Measurements from ENCODE around the gene TRAK2. TPM values are rescaled to one million over a fixed set of nuclear protein-coding genes. Genes with fewer than 3 reads are reported as not detected.

Gene TRAK2
- polyA plus RNA-seq, 1 donor from 2014 or later, result 33.0 TPM

- Mint-ChIP-seq H3K4me3 (peak overlapping the region in 1 of 4 donors; percentile 3), H3K36me3 (no peaks in the 10 kb centered on the region), H3K9me3 (no peaks in the 10 kb centered on the region), H3K27ac (no peak overlapping the region), H3K27me3 (no peaks in the 10 kb centered on the region), H3K4me1 (peaks cover 11 to 27% (median 23%) of the 10 kb centered on the region in 3 donors)
Observed at GRCh38 chr2:201413552-201413951, 37.7 kb downstream of the TRAK2 start.

GRCh38 chr2:201413143-201413542, 38.1 kb downstream of the TRAK2 start:
- H3K27me3 Mint-ChIP-seq, result no peaks in the 10 kb centered on the region
- no peaks in the 10 kb centered on the region for H3K36me3 Mint-ChIP-seq
- H3K27ac Mint-ChIP-seq, result no peak overlapping the region
- peaks cover 11 to 25% (median 22%) of the 10 kb centered on the region in 3 donors for H3K4me1 Mint-ChIP-seq
- H3K9me3 Mint-ChIP-seq, result no peaks in the 10 kb centered on the region
- peak overlapping the region in 1 of 4 donors; percentile 3 for H3K4me3 Mint-ChIP-seq

GRCh38 chr2:201411421-201411820, 39.8 kb downstream of the TRAK2 start:
- Mint-ChIP-seq H3K4me1 (peaks cover 9 to 28% (median 22%) of the 10 kb centered on the region in 3 donors), H3K36me3 (no peaks in the 10 kb centered on the region), H3K4me3 (no peak overlapping the region), H3K27me3 (no peaks in the 10 kb centered on the region), H3K27ac (peak overlapping the region in 1 of 3 donors; percentile 35), H3K9me3 (no peaks in the 10 kb centered on the region)

GRCh38 chr2:201408931-201409330, 42.3 kb downstream of the TRAK2 start:
- H3K4me1 Mint-ChIP-seq, result peaks cover 15 to 31% (median 22%) of the 10 kb centered on the region in 3 donors
- no peaks in the 10 kb centered on the region for H3K36me3 Mint-ChIP-seq
- no peaks in the 10 kb centered on the region for H3K27me3 Mint-ChIP-seq
- no peaks in the 10 kb centered on the region for H3K9me3 Mint-ChIP-seq
- no peak overlapping the region for H3K4me3 Mint-ChIP-seq
- no peak overlapping the region for H3K27ac Mint-ChIP-seq

GRCh38 chr2:201407265-201407664, 44.0 kb downstream of the TRAK2 start:
- Mint-ChIP-seq H3K9me3 (no peaks in the 10 kb centered on the region), H3K4me3 (no peak overlapping the region), H3K36me3 (peaks cover 1% of the 10 kb centered on the region), H3K4me1 (peaks cover 12 to 25% (median 16%) of the 10 kb centered on the region in 3 donors), H3K27me3 (no peaks in the 10 kb centered on the region), H3K27ac (no peak overlapping the region)

GRCh38 chr2:201406077-201406662, 45.1 kb downstream of the TRAK2 start:
- H3K36me3 Mint-ChIP-seq, result peaks cover 1% of the 10 kb centered on the region
- H3K9me3 Mint-ChIP-seq, result no peaks in the 10 kb centered on the region
- no peak overlapping the region for H3K27ac Mint-ChIP-seq
- H3K4me1 Mint-ChIP-seq, result peaks cover 1 to 15% (median 7%) of the 10 kb centered on the region in 3 donors
- no peaks in the 10 kb centered on the region for H3K27me3 Mint-ChIP-seq
- no peak overlapping the region for H3K4me3 Mint-ChIP-seq

- H3K36me3 Mint-ChIP-seq, result peaks cover 2% of the 10 kb centered on the region
- no peaks in the 10 kb centered on the region for H3K9me3 Mint-ChIP-seq
- H3K27me3 Mint-ChIP-seq, result no peaks in the 10 kb centered on the region
- peaks cover 0 to 10% (median 6%) of the 10 kb centered on the region in 3 donors for H3K4me1 Mint-ChIP-seq
- no peak overlapping the region for H3K4me3 Mint-ChIP-seq
- H3K27ac Mint-ChIP-seq, result peak overlapping the region in 1 of 3 donors; percentile 23
Observed at GRCh38 chr2:201404699-201405280, 46.5 kb downstream of the TRAK2 start.

GRCh38 chr2:201403880-201404279, 47.4 kb downstream of the TRAK2 start:
- no peaks in the 10 kb centered on the region for H3K27me3 Mint-ChIP-seq
- peaks cover 3% of the 10 kb centered on the region for H3K36me3 Mint-ChIP-seq
- H3K9me3 Mint-ChIP-seq, result no peaks in the 10 kb centered on the region
- peaks cover 0 to 10% (median 6%) of the 10 kb centered on the region in 3 donors for H3K4me1 Mint-ChIP-seq
- H3K4me3 Mint-ChIP-seq, result no peak overlapping the region
- no peak overlapping the region for H3K27ac Mint-ChIP-seq

- Mint-ChIP-seq H3K9me3 (no peaks in the 10 kb centered on the region), H3K36me3 (peaks cover 3% of the 10 kb centered on the region), H3K27me3 (no peaks in the 10 kb centered on the region), H3K4me1 (peaks cover 0 to 9% (median 6%) of the 10 kb centered on the region in 3 donors), H3K4me3 (no peak overlapping the region), H3K27ac (no peak overlapping the region)
Observed at GRCh38 chr2:201402651-201403562, 48.4 kb downstream of the TRAK2 start.

- peaks cover 0 to 6% (median 5%) of the 10 kb centered on the region in 3 donors for H3K4me1 Mint-ChIP-seq
- peaks cover 3% of the 10 kb centered on the region for H3K36me3 Mint-ChIP-seq
- no peak overlapping the region for H3K27ac Mint-ChIP-seq
Observed at GRCh38 chr2:201401815-201402214, 49.4 kb downstream of the TRAK2 start.

GRCh38 chr2:201396595-201396994, 54.7 kb downstream of the TRAK2 start:
- H3K4me1 Mint-ChIP-seq, result no peaks in the 10 kb centered on the region
- H3K27ac Mint-ChIP-seq, result no peak overlapping the region
- no peaks in the 10 kb centered on the region for H3K27me3 Mint-ChIP-seq
- no peaks in the 10 kb centered on the region for H3K9me3 Mint-ChIP-seq
- peaks cover 6% of the 10 kb centered on the region for H3K36me3 Mint-ChIP-seq
- H3K4me3 Mint-ChIP-seq, result no peak overlapping the region

More at GRCh38 chr2:201401815-201402214, 49.4 kb downstream of the TRAK2 start:
- H3K27me3 Mint-ChIP-seq, result no peaks in the 10 kb centered on the region
- no peaks in the 10 kb centered on the region for H3K9me3 Mint-ChIP-seq
- no peak overlapping the region for H3K4me3 Mint-ChIP-seq

GRCh38 chr2:201383136-201383535, 68.1 kb downstream of the TRAK2 start:
- Mint-ChIP-seq H3K4me3 (no peak overlapping the region), H3K27ac (no peak overlapping the region), H3K27me3 (no peaks in the 10 kb centered on the region), H3K9me3 (peaks cover 0 to 8% (median 7%) of the 10 kb centered on the region in 3 donors), H3K4me1 (no peaks in the 10 kb centered on the region), H3K36me3 (peaks cover 17% of the 10 kb centered on the region)

- peaks cover 2 to 5% (median 5%) of the 10 kb centered on the region in 3 donors for H3K4me1 Mint-ChIP-seq
- H3K27me3 Mint-ChIP-seq, result no peaks in the 10 kb centered on the region
- H3K36me3 Mint-ChIP-seq, result peaks cover 19% of the 10 kb centered on the region
- no peak overlapping the region for H3K4me3 Mint-ChIP-seq
- H3K9me3 Mint-ChIP-seq, result peaks cover 0 to 8% (median 7%) of the 10 kb centered on the region in 3 donors
- no peak overlapping the region for H3K27ac Mint-ChIP-seq
Observed at GRCh38 chr2:201378496-201379397, 72.5 kb downstream of the TRAK2 start.

- Mint-ChIP-seq H3K27ac (peak overlapping the region in 2 of 3 donors; percentile 6 to 16), H3K36me3 (peaks cover 17% of the 10 kb centered on the region), H3K4me3 (no peak overlapping the region)
Observed at GRCh38 chr2:201377218-201377617, 74.0 kb downstream of the TRAK2 start.

More at GRCh38 chr2:201377218-201377617, 74.0 kb downstream of the TRAK2 start:
- Mint-ChIP-seq H3K4me1 (peaks cover 5 to 11% (median 8%) of the 10 kb centered on the region in 3 donors), H3K9me3 (peaks cover 0 to 8% (median 7%) of the 10 kb centered on the region in 3 donors), H3K27me3 (no peaks in the 10 kb centered on the region)
